Pericardium fibroblast (primary cell): ENCODE measurements around the gene USP36. TPM values are rescaled to one million over a fixed set of nuclear protein-coding genes. Genes with fewer than 3 reads are reported as not detected.

Source experiments
- total RNA-seq: library from RNA; depleted of rRNA; stranded (reverse); fragments of >200 nt; gene quantifications from 2 replicates; pipeline ENCODE4 v1.2.3, GENCODE V29; 2015

Gene USP36
- 14.7 and 15.2 TPM in 2 replicates for total RNA-seq

GRCh38 chr17:78840780-78841611 lies at the start of gene USP36:
Gene USP36 (minus strand): TSS chr17:78840814. CDS start chr17:78836363, 4,451 bp downstream.

GRCh38 chr17:78781893-78782304 lies 58.7 kb downstream of the USP36 start, which contains the start of gene CYTH1:
Gene CYTH1 (minus strand): TSS chr17:78782273. CDS start chr17:78782223, 50 bp downstream.

Other genes with a start within 250 kb of the USP36 start
- gene CYTH1, start 58.5 kb downstream of the USP36 start, total RNA-seq = 9.6 and 12.9 TPM in 2 replicates
- 0.09 and 0.23 TPM in 2 replicates for gene CEP295NL, start 62.4 kb upstream of the USP36 start, total RNA-seq
- 312 and 323 TPM in 2 replicates for gene TIMP2, start 84.6 kb upstream of the USP36 start, total RNA-seq
- gene LGALS3BP, start 139.1 kb upstream of the USP36 start, total RNA-seq = 387 and 461 TPM in 2 replicates
- gene CANT1, start 168.9 kb upstream of the USP36 start, total RNA-seq = 35.2 TPM in 2 replicates
- 36.3 and 210 TPM in 2 replicates for gene C1QTNF1, start 183.4 kb upstream of the USP36 start, total RNA-seq
- 6.1 and 7.9 TPM in 2 replicates for gene ENGASE, start 234.0 kb upstream of the USP36 start, total RNA-seq